SH-SY5Y (cell line): ENCODE measurements around the gene TMC7.

ENCODE experiments used
- GATA2 ChIP-seq: IDR thresholded peaks from 2 replicates; pipeline ENCODE4 v1.6.1; 2011; ENCODE audit warnings: mild to moderate bottlenecking, low read depth, low read length
- GATA3 ChIP-seq: IDR thresholded peaks from 2 replicates; pipeline ENCODE4 v1.6.1; 2011; ENCODE audit warnings: low read depth, mild to moderate bottlenecking, low read length, moderate library complexity

GRCh38 chr16:19021747-19022146, 38.0 kb downstream of the TMC7 start:
- no peak for TF ChIP-seq GATA3
- TF ChIP-seq GATA2 = no peak
